ENCODE data around the gene ARL11.

ARL11 gene

DNA sequence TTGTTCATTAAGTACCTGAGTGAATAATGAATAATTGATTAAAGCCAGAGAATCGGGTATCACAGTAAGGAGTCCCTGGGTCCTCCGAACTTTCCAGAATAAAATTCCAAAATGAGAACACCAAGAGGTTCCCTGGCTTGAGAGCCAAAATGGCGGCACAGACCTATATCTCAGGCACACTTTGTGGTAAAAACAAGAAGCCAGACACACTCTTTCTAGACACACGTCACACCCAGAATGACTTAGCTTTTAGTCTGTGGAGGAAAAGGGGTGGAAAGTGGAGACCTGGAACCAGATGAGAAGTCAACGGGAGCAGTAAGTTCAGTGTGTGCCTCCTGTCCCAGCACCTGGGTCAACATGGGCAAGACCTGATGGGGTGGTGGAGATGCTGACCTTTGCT, 8.4 kb downstream of the ARL11 start:
- Histone ChIP-seq H2BK12ac (ENCODE audit: low read length) (no peak overlapping the region), H3K79me1 (ENCODE audit: low read length) (no peaks in the 10 kb centered on the region), H4K12ac (ENCODE audit: low read depth, low read length) (no peak overlapping the region), H3K23ac (ENCODE audit: low read length) (no peak overlapping the region), H3K4me1 (ENCODE audit: control insufficient read depth in 1 of 2, insufficient read depth in 2 of 2, low read length in 2 of 2) (peaks cover 2% of the 10 kb centered on the region in 2 experiments), H3K4ac (ENCODE audit: low read depth, low read length) (no peak overlapping the region), H3K14ac (ENCODE audit: low read length) (no peak overlapping the region), H2BK5ac (ENCODE audit: low read depth, low read length, poor library complexity) (no peak overlapping the region), H2AFZ (ENCODE audit: insufficient read depth, low read length, poor library complexity) (no peak overlapping the region), H3K27ac (ENCODE audit: low read depth, low read length) (no peak overlapping the region), H3K79me2 (ENCODE audit: control insufficient read depth, insufficient read depth, low read length, poor library complexity) (no peaks in the 10 kb centered on the region), H3K9me3 (ENCODE audit: insufficient read depth, low read depth, low read length) (no peaks in the 10 kb centered on the region), H3K36me3 (ENCODE audit: control insufficient read depth in 1 of 2, insufficient read depth in 2 of 2, low read length in 2 of 2) (no peaks in the 10 kb centered on the region), H3K27me3 (ENCODE audit: insufficient read depth, low read length) (no peaks in the 10 kb centered on the region), H4K8ac (ENCODE audit: low read depth, low read length) (no peak overlapping the region), H3K4me2 (ENCODE audit: low read length) (no peak overlapping the region), H3K4me3 (ENCODE audit: low read depth, low read length) (no peak overlapping the region), H2BK120ac (ENCODE audit: insufficient read depth, low read length, poor library complexity) (no peak overlapping the region), H3K18ac (ENCODE audit: low read length) (no peak overlapping the region), H4K91ac (ENCODE audit: low read depth, low read length) (no peak overlapping the region), H3K9ac (ENCODE audit: low read length) (no peak overlapping the region), H2AK5ac (ENCODE audit: low read length) (no peak overlapping the region)
- DNase-seq = no peak
- WGBS (ENCODE audit: extremely low coverage, insufficient coverage, insufficient read length) = no CpG with 5 or more reads among the region's 5 CpGs

DNA sequence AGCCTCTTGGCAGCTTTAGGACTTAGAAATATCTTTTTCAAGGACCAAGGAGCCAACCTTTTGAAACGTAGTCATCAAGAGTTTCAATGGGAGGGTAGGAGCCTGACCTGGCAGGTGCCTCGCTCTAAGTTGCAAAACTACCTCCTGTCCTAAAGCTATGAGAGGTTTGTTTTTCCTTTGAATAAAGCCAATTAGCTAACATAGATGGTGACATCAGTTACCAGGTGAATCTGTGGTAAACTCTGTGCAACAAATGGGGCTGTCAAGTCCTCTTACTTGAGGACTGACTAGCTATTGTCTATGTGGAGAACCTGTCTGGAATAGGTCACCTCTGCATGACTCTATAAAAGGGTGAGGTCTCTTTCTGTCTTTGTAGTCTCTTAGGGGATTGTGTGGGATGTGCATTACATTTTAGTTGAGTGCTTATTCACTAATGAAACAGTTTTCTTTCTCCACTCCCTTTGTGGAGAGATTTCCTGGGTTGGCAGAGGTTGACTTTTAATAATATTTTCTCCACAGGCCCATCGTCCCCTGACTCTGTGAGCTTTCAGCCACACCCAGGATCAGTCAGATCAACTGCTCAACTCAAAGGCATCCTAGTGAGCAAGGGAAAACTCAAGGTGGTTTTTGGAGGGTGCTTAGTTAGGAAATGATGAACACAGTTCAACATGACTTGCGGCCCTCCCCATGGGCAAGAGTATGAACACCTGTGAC, 9.9 kb downstream of the ARL11 start:
- Histone ChIP-seq H2BK120ac (ENCODE audit: insufficient read depth, low read length, poor library complexity) (no peak overlapping the region), H3K27me3 (ENCODE audit: insufficient read depth, low read length) (no peaks in the 10 kb centered on the region), H3K14ac (ENCODE audit: low read length) (no peak overlapping the region), H3K9ac (ENCODE audit: low read length) (no peak overlapping the region), H3K4me2 (ENCODE audit: low read length) (no peak overlapping the region), H4K8ac (ENCODE audit: low read depth, low read length) (no peak overlapping the region), H2BK5ac (ENCODE audit: low read depth, low read length, poor library complexity) (no peak overlapping the region), H3K79me2 (ENCODE audit: control insufficient read depth, insufficient read depth, low read length, poor library complexity) (no peaks in the 10 kb centered on the region), H2AK5ac (ENCODE audit: low read length) (no peak overlapping the region), H3K4ac (ENCODE audit: low read depth, low read length) (no peak overlapping the region), H3K18ac (ENCODE audit: low read length) (no peak overlapping the region), H3K36me3 (ENCODE audit: control insufficient read depth in 1 of 2, insufficient read depth in 2 of 2, low read length in 2 of 2) (no peaks in the 10 kb centered on the region), H3K4me1 (ENCODE audit: control insufficient read depth in 1 of 2, insufficient read depth in 2 of 2, low read length in 2 of 2) (peaks cover 2 to 7% of the 10 kb centered on the region in 2 experiments), H4K91ac (ENCODE audit: low read depth, low read length) (no peak overlapping the region), H3K4me3 (ENCODE audit: low read depth, low read length) (no peak overlapping the region), H3K27ac (ENCODE audit: low read depth, low read length) (no peak overlapping the region), H3K79me1 (ENCODE audit: low read length) (no peaks in the 10 kb centered on the region), H4K12ac (ENCODE audit: low read depth, low read length) (no peak overlapping the region), H3K23ac (ENCODE audit: low read length) (no peak overlapping the region), H2BK12ac (ENCODE audit: low read length) (no peak overlapping the region), H2AFZ (ENCODE audit: insufficient read depth, low read length, poor library complexity) (no peak overlapping the region), H3K9me3 (ENCODE audit: insufficient read depth, low read depth, low read length) (no peaks in the 10 kb centered on the region)
- WGBS (ENCODE audit: extremely low coverage, insufficient coverage, insufficient read length) = no CpG with 5 or more reads among the region's 4 CpGs
- no peak for DNase-seq

DNA sequence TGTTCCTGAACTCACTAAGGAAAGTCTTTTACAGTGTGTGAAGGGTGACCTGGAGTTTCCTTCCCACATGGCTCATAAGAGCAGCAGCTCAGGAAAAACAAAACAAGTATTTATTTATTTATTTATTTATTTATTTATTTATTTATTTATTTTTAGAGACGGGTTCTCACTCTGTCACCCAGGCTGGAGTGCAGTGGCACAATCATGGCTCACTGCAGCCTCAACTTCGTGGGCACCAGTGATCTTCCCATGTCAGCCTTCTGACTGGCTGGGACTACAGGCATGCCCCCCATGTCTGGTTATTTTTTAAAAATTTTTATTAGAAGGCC, 10.4 kb downstream of the ARL11 start:
- H4K8ac ChIP-seq (ENCODE audit: low read depth, low read length) = no peak overlapping the region
- peaks cover 2 to 8% of the 10 kb centered on the region in 2 experiments for H3K4me1 ChIP-seq (ENCODE audit: control insufficient read depth in 1 of 2, insufficient read depth in 2 of 2, low read length in 2 of 2)
- no peak overlapping the region for H2BK120ac ChIP-seq (ENCODE audit: insufficient read depth, low read length, poor library complexity)
- H3K36me3 ChIP-seq (ENCODE audit: control insufficient read depth in 1 of 2, insufficient read depth in 2 of 2, low read length in 2 of 2) = no peaks in the 10 kb centered on the region
- no peak overlapping the region for H3K4me3 ChIP-seq (ENCODE audit: low read depth, low read length)
- no peak overlapping the region for H3K23ac ChIP-seq (ENCODE audit: low read length)
- H3K18ac ChIP-seq (ENCODE audit: low read length) = no peak overlapping the region
- H3K4ac ChIP-seq (ENCODE audit: low read depth, low read length) = no peak overlapping the region
- no peak overlapping the region for H2AFZ ChIP-seq (ENCODE audit: insufficient read depth, low read length, poor library complexity)
- H3K79me1 ChIP-seq (ENCODE audit: low read length) = no peaks in the 10 kb centered on the region
- no peak overlapping the region for H4K91ac ChIP-seq (ENCODE audit: low read depth, low read length)
- no peaks in the 10 kb centered on the region for H3K79me2 ChIP-seq (ENCODE audit: control insufficient read depth, insufficient read depth, low read length, poor library complexity)
- no CpG with 5 or more reads among the region's 2 CpGs for WGBS (ENCODE audit: extremely low coverage, insufficient coverage, insufficient read length)
- H3K27ac ChIP-seq (ENCODE audit: low read depth, low read length) = no peak overlapping the region
- H2BK5ac ChIP-seq (ENCODE audit: low read depth, low read length, poor library complexity) = no peak overlapping the region
- no peak overlapping the region for H3K14ac ChIP-seq (ENCODE audit: low read length)
- no peak overlapping the region for H2BK12ac ChIP-seq (ENCODE audit: low read length)
- no peaks in the 10 kb centered on the region for H3K9me3 ChIP-seq (ENCODE audit: insufficient read depth, low read depth, low read length)
- no peak overlapping the region for H4K12ac ChIP-seq (ENCODE audit: low read depth, low read length)
- H3K4me2 ChIP-seq (ENCODE audit: low read length) = no peak overlapping the region
- H3K27me3 ChIP-seq (ENCODE audit: insufficient read depth, low read length) = no peaks in the 10 kb centered on the region
- no peak overlapping the region for H2AK5ac ChIP-seq (ENCODE audit: low read length)
- no peak for DNase-seq
- no peak overlapping the region for H3K9ac ChIP-seq (ENCODE audit: low read length)

DNA sequence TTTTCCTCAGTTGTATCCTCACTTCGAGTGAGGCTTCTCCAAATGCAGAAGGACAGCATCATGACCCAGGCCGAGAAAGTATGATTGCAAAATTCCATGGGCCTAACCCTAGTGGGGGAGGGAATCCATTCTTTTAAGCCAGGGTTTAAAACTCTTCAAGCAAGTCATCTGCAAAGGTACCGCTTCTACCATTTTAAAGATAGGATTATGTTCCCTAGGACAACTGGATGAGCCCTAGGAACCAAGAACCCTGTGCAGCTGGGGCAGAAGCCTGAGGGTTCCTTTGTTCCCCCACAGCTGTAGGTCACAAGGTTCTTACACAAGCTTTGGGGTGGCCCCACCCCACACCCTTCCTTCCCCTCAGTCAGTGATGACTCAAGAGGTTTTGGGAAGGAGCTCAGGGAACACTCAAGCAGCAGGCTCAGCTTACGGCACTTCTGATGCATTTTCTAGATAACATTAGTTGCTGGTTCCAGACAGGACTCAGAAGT, 13.5 kb downstream of the ARL11 start:
- no peaks in the 10 kb centered on the region for H3K36me3 ChIP-seq (ENCODE audit: control insufficient read depth in 1 of 2, insufficient read depth in 2 of 2, low read length in 2 of 2)
- H3K14ac ChIP-seq (ENCODE audit: low read length) = no peak overlapping the region
- no peak overlapping the region for H3K4me2 ChIP-seq (ENCODE audit: low read length)
- H3K79me2 ChIP-seq (ENCODE audit: control insufficient read depth, insufficient read depth, low read length, poor library complexity) = no peaks in the 10 kb centered on the region
- H3K4me3 ChIP-seq (ENCODE audit: low read depth, low read length) = no peak overlapping the region
- no peaks in the 10 kb centered on the region for H3K27me3 ChIP-seq (ENCODE audit: insufficient read depth, low read length)
- no peaks in the 10 kb centered on the region for H3K9me3 ChIP-seq (ENCODE audit: insufficient read depth, low read depth, low read length)
- H3K4me1 ChIP-seq (ENCODE audit: control insufficient read depth in 1 of 2, insufficient read depth in 2 of 2, low read length in 2 of 2) = peaks cover 2 to 8% of the 10 kb centered on the region in 2 experiments
- no peak overlapping the region for H2AFZ ChIP-seq (ENCODE audit: insufficient read depth, low read length, poor library complexity)
- no peak overlapping the region for H2AK5ac ChIP-seq (ENCODE audit: low read length)
- H3K23ac ChIP-seq (ENCODE audit: low read length) = no peak overlapping the region
- H4K12ac ChIP-seq (ENCODE audit: low read depth, low read length) = no peak overlapping the region
- H4K91ac ChIP-seq (ENCODE audit: low read depth, low read length) = no peak overlapping the region
- peak overlapping the region; percentile 46 for H2BK120ac ChIP-seq (ENCODE audit: insufficient read depth, low read length, poor library complexity)
- WGBS (ENCODE audit: extremely low coverage, insufficient coverage, insufficient read length) = no CpG with 5 or more reads among the region's 4 CpGs
- no peak overlapping the region for H3K4ac ChIP-seq (ENCODE audit: low read depth, low read length)
- no peak overlapping the region for H3K18ac ChIP-seq (ENCODE audit: low read length)
- peak overlapping the region; percentile 52 for H3K9ac ChIP-seq (ENCODE audit: low read length)
- H4K8ac ChIP-seq (ENCODE audit: low read depth, low read length) = no peak overlapping the region
- no peak overlapping the region for H2BK12ac ChIP-seq (ENCODE audit: low read length)
- peak overlapping the region; percentile 22 for H3K27ac ChIP-seq (ENCODE audit: low read depth, low read length)
- H3K79me1 ChIP-seq (ENCODE audit: low read length) = no peaks in the 10 kb centered on the region
- peak; percentile 76 to 81 for DNase-seq
- no peak overlapping the region for H2BK5ac ChIP-seq (ENCODE audit: low read depth, low read length, poor library complexity)

Data from trophoblast cell (in vitro differentiated cells and primary cell).